Spleen (tissue), 7 donors: ENCODE measurements around the gene RUNDC1.

Experiments used
- CTCF ChIP-seq, 11 experiments: fragments of 200-600 bp in 7 of 11; fragments of 450-650 bp in 4 of 11; sonication (generic) in 4 of 11; IDR thresholded peaks in 8 of 11; conservative IDR thresholded peaks in 3 of 11; 1 replicate in 7 of 11; 2 replicates in 4 of 11; pipeline versions ENCODE4 v1.4.0 to v1.8.0; 2016 to 2021; ENCODE audit warnings: antibody characterized with exemption in 11 of 11, inconsistent platforms in 4 of 11, mild to moderate bottlenecking in 1 of 11
- POLR2A ChIP-seq, 3 donors: fragments of 450-650 bp; IDR thresholded peaks; one replicate each; pipeline ENCODE4 v1.5.1; 2017; ENCODE audit warnings: antibody characterized with exemption in 3 of 3, mild to moderate bottlenecking in 1 of 3
- POLR2AphosphoS5 ChIP-seq, 3 donors: sonication (generic); formaldehyde crosslinking; IDR thresholded peaks; one replicate each; pipeline ENCODE4 v1.5.1; 2017; ENCODE audit warnings: antibody characterized with exemption in 3 of 3
- donor health status: DM: no; HTN: no; CAD: no; lungs with moderate emphysema.
- donor health status: DM: no; HTN: no; CAD: no.
- donor health status: DM: no; HTN: no; CAD: no.

- TF ChIP-seq CTCF (IDR thresholded peaks at IDR 0.05 in 8 of 11, conservative IDR thresholded peaks at IDR 0.05 in 3 of 11) (no peak), POLR2AphosphoS5 (IDR thresholded peaks at IDR 0.05) (peak in 2 of 3 donors; percentile 25 to 31), POLR2A (IDR thresholded peaks at IDR 0.05) (no peak)
Observed at GRCh38 chr17:43020030-43020621, 39.8 kb downstream of the RUNDC1 start.
